ENCODE data around the gene LMBR1L.

- TF ChIP-seq ZXDB (tag by site-specific recombination; IDR thresholded peaks at IDR 0.05) = no peak
- TF ChIP-seq CTCF (tag by site-specific recombination; IDR thresholded peaks at IDR 0.05) = no peak
- no peak for TF ChIP-seq ZNF274 (IDR thresholded peaks at IDR 0.05; ENCODE audit: low read length)
- TF ChIP-seq ZNF274 (tag by site-specific recombination; IDR thresholded peaks at IDR 0.05; ENCODE audit: borderline replicate concordance) = no peak
- TF ChIP-seq ZNF629 (tag by site-specific recombination; IDR thresholded peaks at IDR 0.05) = no peak
- TF ChIP-seq, protein P1, sequence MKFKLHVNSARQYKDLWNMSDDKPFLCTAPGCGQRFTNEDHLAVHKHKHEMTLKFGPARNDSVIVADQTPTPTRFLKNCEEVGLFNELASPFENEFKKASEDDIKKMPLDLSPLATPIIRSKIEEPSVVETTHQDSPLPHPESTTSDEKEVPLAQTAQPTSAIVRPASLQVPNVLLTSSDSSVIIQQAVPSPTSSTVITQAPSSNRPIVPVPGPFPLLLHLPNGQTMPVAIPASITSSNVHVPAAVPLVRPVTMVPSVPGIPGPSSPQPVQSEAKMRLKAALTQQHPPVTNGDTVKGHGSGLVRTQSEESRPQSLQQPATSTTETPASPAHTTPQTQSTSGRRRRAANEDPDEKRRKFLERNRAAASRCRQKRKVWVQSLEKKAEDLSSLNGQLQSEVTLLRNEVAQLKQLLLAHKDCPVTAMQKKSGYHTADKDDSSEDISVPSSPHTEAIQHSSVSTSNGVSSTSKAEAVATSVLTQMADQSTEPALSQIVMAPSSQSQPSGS (tag by site-specific recombination; IDR thresholded peaks at IDR 0.05; ENCODE audit: low read depth) = no peak
- no peak for TF ChIP-seq YY1 (tag by site-specific recombination; IDR thresholded peaks at IDR 0.05)
Measured at GRCh38 chr12:49129332-49130150, 18.9 kb upstream of the LMBR1L start.
